NCI-H146 treated with DMSO at 0.1 percent for 48 hours (cell line): Measurements from ENCODE around the gene SAMD13.

Source experiments
- DNase-seq: peaks from one replicate; lab custom pipeline; 2025; ENCODE audit not compliant: unreplicated experiment; lab: John Stamatoyannopoulos, UW

Gene SAMD13

DNA sequence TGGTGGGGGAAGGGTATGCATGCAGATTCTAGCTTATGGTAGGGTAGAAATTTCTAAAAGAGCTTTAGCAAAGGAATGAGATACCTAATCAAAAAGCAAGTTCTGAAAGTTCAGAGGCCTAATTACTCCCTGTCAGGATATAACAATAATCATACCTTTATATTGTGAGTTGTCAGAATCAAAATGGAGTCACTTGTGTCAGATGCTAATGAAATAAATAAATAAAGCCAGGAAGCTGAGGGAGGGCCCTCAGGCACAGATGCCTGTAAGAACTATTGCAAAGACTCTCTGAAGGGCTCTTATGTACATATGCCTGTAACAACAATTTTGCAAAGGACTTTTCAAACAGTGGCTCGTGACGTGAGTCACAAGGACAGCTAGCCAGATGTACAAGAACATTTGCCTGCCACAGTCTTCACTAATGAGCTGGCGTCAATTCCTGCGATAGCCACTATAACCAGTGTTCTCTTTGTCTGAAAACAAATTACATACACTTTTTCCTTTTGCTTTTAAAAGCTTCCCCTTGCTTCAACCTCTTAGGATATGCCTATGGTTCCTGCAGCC is 69.4 kb downstream of the SAMD13 start:
- DNase-seq, result no peak

DNA sequence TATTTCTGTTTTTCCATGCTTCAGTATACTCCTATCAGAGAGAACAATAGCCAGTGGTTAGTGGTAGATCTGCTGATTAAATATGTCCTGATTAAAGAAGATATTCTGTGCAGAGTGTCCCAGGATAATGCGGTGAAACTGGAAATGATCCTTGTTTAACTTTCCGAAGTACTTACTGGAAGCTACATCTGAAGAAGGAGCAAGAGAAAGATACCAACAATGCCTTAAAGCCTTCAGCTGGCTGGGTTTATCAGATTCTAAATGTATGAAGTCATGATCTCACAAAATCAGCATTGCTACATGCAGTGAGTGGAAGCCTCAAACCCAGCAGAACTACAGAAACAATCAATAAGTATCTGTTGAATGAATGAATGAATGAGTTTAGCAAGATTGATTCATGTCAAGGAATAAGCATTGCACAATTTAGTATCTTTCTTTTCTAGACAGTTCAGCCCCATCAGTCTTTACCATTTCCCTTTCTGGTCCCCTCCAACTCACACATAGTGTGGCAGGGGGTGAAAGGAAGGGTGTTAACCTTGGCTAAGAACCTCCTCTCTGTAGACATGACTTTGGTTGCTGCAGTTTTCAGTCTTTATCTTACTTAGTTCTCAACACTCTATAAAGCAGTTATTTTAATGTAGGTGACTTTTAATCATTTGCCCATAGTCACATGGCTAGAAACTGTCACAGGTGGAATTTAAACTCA is 72.1 kb downstream of the SAMD13 start:
- no peak for DNase-seq

DNA sequence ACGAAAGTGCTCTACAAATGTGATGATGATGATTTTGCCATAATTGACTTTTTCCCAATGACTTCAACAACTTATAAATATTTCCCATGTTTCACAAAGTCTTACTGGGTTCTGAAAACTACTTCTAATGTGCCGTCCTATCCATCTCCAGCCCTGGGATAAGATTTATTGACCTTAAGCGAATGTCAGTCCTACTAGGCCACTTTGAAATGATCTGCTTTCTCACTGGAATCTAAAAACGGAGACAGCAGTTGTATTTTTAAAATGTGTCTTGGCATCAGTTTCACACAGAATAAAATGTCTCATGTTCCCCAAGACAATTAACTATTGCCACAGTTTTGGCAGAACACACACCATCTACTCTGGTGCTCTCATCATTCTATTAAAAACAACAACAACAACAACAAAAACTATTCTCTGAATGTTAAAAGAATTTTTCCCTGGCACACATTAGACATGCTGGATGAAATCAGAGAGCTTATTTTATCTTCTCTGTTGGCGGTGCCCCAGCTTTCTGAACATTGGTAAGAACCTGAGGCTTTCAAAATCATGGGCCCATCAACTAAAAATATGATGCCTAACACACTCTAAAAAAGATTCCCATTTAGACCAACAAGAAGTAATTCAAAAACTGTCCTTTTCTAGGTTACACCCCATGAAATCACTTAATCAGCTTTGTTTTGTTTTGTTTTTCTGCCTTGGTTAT is 73.6 kb downstream of the SAMD13 start:
- DNase-seq, result no peak

DNA sequence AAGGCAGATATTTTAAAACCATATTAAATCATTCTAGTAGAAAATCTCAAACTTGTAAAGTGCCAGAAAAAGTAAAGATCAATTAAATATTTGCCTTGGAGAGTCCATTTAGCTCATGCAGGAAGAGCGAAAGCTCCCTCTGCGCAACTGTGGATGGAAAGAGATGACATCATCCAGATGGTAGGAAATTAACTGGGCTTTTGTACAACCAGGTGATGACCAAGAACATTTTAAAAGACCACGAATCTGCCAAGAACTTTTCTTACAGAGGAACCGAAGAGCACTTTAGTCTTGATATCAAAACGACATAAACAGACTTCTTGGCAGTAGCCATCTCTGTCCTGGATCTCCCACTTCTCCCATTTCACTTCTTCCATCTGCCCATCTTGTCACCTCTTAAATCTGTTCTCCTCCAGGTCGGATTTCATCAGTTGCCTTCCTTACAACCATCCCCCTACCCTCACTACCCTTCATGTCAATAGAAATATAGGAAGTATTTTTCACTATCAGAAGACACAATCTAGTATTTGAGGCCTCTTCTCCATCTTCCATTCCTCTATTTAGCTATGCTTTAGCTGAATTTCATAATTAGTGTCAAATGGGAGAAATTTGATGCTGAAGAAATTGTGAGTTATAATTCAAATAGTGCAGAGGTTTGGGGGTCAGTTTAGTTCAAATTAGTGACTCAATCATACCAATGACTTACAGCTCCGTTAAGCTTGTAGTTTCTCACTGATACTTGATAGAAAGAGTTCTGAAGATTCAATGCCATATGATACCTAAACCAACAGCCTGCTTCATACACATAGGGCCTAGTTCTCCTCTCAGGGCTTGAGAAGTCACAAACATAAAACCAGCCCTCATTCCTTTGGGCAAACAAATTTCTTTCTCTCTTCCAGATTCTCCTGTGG is 74.7 kb downstream of the SAMD13 start:
- DNase-seq, result no peak

DNA sequence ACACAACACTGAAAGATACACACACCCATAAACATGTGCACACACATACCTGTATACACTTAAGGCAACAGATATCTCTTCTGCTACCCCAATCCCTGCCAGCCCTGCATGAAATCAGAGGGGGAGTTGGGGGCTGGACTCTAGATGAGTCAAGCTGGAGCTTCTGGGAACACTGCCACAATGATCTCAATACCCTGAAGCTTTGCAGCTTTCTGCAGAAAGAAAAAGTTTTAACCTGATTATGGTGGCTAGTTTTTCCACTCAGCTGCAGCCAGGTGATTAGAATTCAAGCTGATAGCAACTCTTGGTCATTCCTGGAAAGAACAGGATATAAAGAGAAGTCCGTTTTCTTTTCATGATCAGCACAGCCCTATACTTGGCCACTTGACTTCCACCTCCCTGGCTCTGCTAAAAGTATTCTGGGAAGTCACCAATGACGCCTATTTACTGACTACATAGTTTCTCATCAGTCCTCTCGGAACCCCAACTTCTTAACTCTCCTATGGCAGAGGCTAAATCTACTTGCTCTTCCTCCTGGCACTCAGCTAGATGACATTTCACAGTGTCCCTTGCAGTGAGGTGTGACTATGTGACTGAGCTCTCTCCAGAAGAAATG is 76.1 kb downstream of the SAMD13 start:
- no peak for DNase-seq

DNA sequence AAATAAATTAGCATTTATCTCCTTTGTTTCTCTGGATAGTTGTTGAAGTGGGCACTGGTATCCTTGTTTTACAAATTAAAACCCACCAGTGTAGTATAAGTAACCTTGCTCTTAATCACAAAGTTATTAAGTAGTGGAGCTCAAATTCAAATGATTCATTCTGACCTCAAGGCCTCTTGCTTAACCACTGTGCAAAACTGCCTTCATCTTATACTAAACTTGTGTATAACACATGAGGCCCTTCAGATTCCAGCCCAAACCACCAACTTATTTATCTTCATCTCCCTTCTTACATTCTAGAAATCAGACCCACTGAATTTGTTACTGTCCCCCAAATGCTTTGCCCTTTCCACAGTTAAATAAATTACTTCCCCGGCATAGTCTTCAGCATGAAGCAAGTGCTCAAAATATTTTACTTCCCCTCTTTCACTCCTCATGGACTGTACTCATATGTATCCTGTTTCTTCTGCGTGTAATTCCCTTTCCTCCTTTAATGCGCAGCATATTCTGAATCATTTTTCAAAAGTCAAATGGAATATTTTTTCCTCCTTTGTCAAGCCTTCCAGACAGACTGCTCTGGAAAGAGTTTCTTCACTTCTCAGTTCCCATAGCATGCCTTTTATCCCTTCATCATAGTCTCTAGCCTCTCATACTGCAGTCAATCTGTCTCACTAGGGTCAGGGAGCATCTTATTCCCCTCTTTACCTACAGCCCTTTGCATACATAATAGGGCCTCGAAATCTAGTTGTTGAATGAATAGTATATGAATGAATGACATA is 77.8 kb downstream of the SAMD13 start:
- no peak for DNase-seq

DNA sequence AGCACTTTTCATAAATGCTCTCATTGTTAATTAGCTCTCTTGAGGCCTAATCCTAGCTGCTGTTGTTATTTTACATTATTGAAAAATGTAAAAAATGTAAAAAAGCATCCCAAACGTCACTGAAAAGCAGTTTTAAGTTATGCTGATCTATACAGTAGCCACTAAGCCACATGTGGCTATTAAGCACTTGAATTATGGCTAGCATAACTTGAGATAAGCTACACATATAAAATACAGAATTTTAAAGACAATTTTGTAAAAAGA is 78.3 kb downstream of the SAMD13 start:
- no peak for DNase-seq

DNA sequence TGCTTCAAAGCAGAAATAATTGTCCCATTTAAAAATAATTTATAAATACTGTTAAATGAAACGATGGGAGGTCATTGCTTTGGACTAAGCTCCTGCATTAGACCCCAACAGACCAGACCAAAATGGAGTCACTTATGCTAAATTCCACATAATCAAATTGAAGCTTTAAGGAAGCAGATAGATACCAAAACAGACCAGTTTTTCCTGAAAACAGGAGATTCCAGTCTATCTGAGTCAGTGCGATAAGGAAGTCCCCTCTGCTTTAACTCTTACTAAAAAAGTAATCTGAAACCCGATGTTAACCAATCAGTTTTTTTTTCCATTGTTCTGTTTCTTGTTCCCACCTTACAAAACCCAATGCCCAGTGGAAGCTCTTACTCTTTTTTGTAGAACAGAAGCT is 80.6 kb downstream of the SAMD13 start:
- no peak for DNase-seq

DNA sequence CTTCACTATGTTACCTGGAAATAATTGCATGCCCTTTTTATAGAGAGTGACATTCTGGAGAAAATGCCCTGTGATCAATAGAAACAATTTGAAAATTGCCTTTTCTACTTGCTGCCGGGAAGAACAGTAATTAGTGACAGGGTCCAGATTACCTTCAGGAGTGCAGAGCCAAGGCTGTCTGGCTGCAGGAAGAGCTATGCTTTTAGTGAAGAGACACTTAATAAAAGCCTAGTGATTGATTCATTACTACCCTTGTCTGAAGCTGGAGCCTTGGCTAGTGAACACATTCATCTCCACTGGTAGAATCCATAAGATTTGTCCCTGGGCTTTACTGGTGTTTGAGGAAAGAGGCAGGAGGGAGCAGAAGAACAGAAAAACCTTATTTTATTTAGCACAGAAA is 83.8 kb downstream of the SAMD13 start:
- DNase-seq, result peak; percentile 13

DNA sequence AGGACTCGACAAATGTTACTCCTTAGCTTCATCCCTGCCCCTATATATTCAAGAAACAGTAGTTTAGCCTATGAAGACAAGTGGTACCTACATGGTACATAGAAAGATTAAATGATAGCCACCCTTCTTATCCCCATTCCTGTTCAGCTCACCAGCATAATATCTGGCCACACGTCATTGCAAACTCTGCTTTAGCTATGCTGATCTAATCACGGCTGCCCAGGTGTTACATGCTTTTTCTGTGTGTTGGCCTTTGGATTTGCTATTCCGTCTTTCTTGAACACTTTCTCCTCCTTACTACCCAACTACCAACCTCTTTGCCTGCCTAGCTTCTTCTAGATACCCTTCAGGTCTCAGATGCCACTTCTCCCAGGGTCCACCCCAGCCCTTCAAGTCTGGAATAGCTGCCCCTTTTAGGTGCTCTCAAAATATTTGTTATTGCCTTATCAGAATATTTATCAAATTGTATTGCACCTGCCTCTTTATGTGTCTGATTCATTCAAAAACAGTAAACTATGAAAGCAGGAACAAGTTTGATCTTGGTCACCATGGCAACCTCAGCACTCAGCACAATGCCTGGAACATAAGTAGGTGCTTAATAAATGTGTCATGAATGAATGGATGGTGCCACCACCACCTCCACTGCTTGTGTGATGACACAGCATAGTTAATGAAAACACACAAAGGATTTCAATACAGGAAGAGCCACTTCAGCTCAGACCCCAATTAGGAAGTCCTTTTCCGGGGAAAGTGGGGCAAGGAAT is 85.4 kb downstream of the SAMD13 start:
- no peak for DNase-seq

DNA sequence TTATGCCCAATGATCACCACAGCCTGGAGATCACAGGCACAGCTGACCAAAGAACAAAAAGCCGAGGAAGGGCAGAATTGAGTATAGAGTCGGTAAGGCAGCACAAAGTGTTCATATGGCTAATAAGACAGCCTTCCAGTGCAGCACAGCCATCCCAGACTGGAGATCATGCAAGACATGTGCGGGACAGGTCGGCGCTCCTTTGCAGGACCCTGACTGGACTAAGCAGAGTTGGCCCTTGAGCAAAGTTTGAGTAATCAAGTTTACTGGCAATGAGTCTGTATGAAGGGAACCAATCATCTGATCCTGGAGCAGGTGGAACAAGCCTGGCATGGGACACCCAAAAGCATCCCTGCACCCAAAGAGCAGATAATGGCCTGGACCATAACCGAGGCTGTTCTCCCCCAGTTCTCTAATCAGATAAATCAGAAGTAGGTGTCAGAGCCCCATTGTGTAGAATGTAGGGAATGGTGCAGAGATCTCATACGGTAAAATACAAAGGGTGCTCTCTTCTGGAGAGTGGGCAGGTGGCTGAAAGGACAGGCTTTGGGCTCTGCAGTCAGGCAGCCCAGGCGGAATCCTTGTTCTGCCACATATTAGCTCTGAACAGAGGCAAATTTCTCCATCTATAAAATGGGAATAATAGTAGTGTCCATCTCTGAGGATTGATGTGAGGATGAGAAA is 86.1 kb downstream of the SAMD13 start:
- no peak for DNase-seq

DNA sequence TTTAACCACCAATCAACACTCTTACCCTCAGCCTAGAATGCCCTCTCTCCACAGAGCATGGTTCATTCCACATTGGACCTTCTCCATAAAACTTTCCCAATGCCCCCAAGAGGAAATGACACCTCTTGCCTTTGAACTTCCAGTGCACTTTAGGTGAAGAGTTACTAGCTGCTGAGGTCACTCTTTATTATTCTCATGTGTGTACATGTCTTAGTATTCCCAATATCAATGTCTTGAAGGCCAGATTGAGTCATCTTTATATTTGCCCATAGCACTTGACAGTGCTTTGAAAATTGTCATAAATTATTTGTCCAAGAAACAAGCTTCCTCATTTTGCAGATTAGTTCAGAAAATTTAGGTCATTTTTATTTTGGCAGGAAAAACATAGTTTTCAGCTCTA is 88.7 kb downstream of the SAMD13 start:
- DNase-seq, result no peak

DNA sequence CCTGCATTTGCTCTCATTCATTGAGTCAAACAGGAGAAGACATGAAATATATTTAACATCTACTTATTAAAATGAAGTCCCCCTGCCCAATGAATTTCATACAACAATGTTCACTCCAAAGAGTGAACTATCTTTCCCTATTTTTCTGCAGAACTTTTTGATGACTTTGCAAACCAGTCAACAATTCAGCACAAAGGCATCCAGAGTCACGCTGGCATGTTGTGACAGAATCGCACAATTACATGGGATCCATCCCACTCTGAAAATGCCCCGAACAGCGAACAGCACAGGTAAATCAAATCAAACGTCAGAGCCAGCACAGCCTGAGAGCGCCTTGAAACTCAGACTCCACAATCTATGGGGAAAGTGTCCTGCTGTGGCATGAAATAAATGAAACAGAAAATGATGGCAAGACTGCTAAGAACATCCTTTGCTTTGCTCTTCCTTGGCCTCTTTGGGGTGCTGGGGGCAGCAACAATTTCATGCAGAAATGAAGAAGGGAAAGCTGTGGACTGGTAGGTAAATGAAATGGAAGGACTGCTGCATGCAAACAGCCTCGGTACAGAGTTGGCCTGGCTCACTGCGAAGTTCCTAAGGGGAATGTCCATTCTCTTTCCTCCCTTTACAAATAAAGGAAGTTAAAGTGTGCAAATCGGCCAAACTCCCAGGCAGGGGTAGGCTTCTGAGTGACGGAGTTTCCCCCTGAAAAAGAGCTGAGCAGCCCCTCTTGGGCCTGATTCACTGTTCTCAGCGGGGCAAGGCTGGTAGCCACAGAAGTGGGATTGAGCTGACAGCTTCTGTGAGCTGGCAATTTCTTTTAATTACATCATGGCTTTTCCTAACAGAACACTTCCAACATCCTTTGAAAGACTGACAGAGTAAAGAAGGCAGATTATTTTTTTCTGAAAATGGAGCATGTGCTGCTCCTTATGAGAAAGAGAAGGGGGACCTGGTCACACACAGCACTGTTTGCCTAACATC is 97.0 kb downstream of the SAMD13 start, which contains the start of gene DNASE2B:
DNASE2B (plus strand) TSS at position 310 of the 981 bp plus-strand sequence; CDS start at position 391, 81 bp downstream.
- no peak for DNase-seq
